GM23248 (cell line): ENCODE results near the gene NR3C2. TPM values are rescaled to one million over a fixed set of nuclear protein-coding genes. Genes with fewer than 3 reads are reported as not detected.

ENCODE experiments used
- DNase-seq: peaks from one replicate; pipeline ENCODE4 v3.0.0-alpha.2; 2015
- H2AFZ ChIP-seq: fragments of 200-600 bp; sonication (generic); 2 replicates; pipeline ENCODE4 v1.6.1; 2016; ENCODE audit warnings: antibody characterized with exemption
- H3F3A ChIP-seq: fragments of 200-600 bp; sonication (generic); 2 replicates; pipeline ENCODE4 v1.6.1; 2016; ENCODE audit warnings: mild to moderate bottlenecking, antibody characterized with exemption, mixed run types; ENCODE audit not compliant: insufficient read depth
- H3K27ac ChIP-seq: fragments of 200-600 bp; sonication (generic); 2 replicates; pipeline ENCODE4 v1.5.1; 2016; ENCODE audit warnings: mild to moderate bottlenecking
- H3K27me3 ChIP-seq: fragments of 200-600 bp; sonication (generic); replicated peaks from 2 replicates; pipeline ENCODE4 v1.6.1; 2016; ENCODE audit warnings: mild to moderate bottlenecking; ENCODE audit not compliant: insufficient read depth
- H3K36me3 ChIP-seq: fragments of 200-600 bp; sonication (generic); 2 replicates; pipeline ENCODE4 v1.6.1; 2016; ENCODE audit warnings: low read depth, mild to moderate bottlenecking
- H3K4me1 ChIP-seq: fragments of 200-600 bp; sonication (generic); 2 replicates; pipeline ENCODE4 v1.6.1; 2016; ENCODE audit warnings: mild to moderate bottlenecking; ENCODE audit not compliant: insufficient read depth
- H3K4me2 ChIP-seq: fragments of 200-600 bp; sonication (generic); one replicate; pipeline ENCODE4 v1.6.1; 2016; ENCODE audit warnings: mild to moderate bottlenecking; ENCODE audit not compliant: unreplicated experiment
- H3K4me3 ChIP-seq: fragments of 200-600 bp; sonication (generic); 2 replicates; pipeline ENCODE4 v1.5.1; 2016; ENCODE audit warnings: mild to moderate bottlenecking
- H3K79me2 ChIP-seq: fragments of 200-600 bp; sonication (generic); 2 replicates; pipeline ENCODE4 v1.6.1; 2016; ENCODE audit warnings: mild to moderate bottlenecking; ENCODE audit not compliant: insufficient read depth
- H3K9ac ChIP-seq: fragments of 200-600 bp; sonication (generic); 2 replicates; pipeline ENCODE4 v1.6.1; 2016; ENCODE audit warnings: mild to moderate bottlenecking
- H3K9me2 ChIP-seq: fragments of 200-600 bp; sonication (generic); 2 replicates; pipeline ENCODE4 v1.6.1; 2016; ENCODE audit warnings: mixed run types, mild to moderate bottlenecking, moderate library complexity; ENCODE audit not compliant: insufficient read depth
- H3K9me3 ChIP-seq: fragments of 200-600 bp; sonication (generic); one replicate; pipeline ENCODE4 v1.6.1; 2017; ENCODE audit warnings: low read depth
- H4K20me1 ChIP-seq: fragments of 200-600 bp; sonication (generic); 2 replicates; pipeline ENCODE4 v1.6.0; 2016; ENCODE audit not compliant: insufficient read depth
- EZH2 ChIP-seq: fragments of 200-600 bp; sonication (generic); IDR thresholded peaks from 2 replicates; pipeline ENCODE4 v1.6.1; 2018; ENCODE audit warnings: antibody characterized with exemption, mild to moderate bottlenecking; ENCODE audit not compliant: insufficient read depth, poor library complexity, severe bottlenecking
- EZH2phosphoT487 ChIP-seq: fragments of 200-600 bp; sonication (generic); IDR thresholded peaks from 2 replicates; pipeline ENCODE4 v1.6.1; 2018; ENCODE audit warnings: antibody characterized with exemption, moderate library complexity, mild to moderate bottlenecking, low read depth; ENCODE audit not compliant: insufficient read depth
- WGBS, 2 experiments: methylation state at CpG; one replicate each; pipeline ENCODE4 v1.1.6; 2015 to 2017; ENCODE audit warnings: low lambda C conversion rate in 2 of 2, low coverage in 1 of 2; ENCODE audit errors: missing lambda C conversion rate in 2 of 2; 5-methylcytosine and 5-hydroxymethylcytosine counted together
- in situ Hi-C: fragments of 300-500 bp; cut with MboI; formaldehyde crosslinking; loops from 2 replicates; pipeline ENCODE4 v1.15.0; 2020
- polyA plus RNA-seq: library from polyadenylated mRNA; unstranded; fragments of >200 nt; fragmentation: Nextera tagmentation; extraction: Ambion mirVana; gene quantifications from 2 replicates; pipeline ENCODE4 v1.2.1, GENCODE V29; 2016
- total RNA-seq: library from RNA; depleted of rRNA; stranded (reverse); fragments of >200 nt; shearing (Covaris generic); gene quantifications from 2 replicates; pipeline ENCODE4 v1.2.3, GENCODE V29; 2014

The NR3C2 gene
- total and polyA plus RNA-seq, 2 experiments from 2014 or later = 0.04 TPM; not detected in 1

- DNase-seq = no peak
- Histone ChIP-seq H3K9me2 (no peaks in the 10 kb centered on the region), H3K4me3 (no peak overlapping the region), H4K20me1 (no peaks in the 10 kb centered on the region), H3K27me3 (no peaks in the 10 kb centered on the region), H3K4me1 (no peaks in the 10 kb centered on the region), H3K36me3 (no peaks in the 10 kb centered on the region), H2AFZ (no peak overlapping the region), H3K4me2 (no peak overlapping the region), H3F3A (no peaks in the 10 kb centered on the region), H3K79me2 (no peaks in the 10 kb centered on the region), H3K9ac (no peak overlapping the region), H3K27ac (no peak overlapping the region), H3K9me3 (no peaks in the 10 kb centered on the region)
- in situ Hi-C loops = no loop called here
- no peak for TF ChIP-seq EZH2phosphoT487
- TF ChIP-seq EZH2 = no peak
- 91 to 93% methylated on average over 5 of the region's 5 CpGs for whole genome bisulfite sequencing, 2 experiments
Measured at GRCh38 chr4:148093065-148093464, 349.1 kb downstream of the NR3C2 start.

GRCh38 chr4:148092316-148093014 lies 349.7 kb downstream of the NR3C2 start:
- Histone ChIP-seq H3F3A (no peaks in the 10 kb centered on the region), H3K9ac (no peak overlapping the region)

GRCh38 chr4:148091896-148092295 lies 350.3 kb downstream of the NR3C2 start:
- in situ Hi-C loops = no loop called here
- DNase-seq = no peak
- Histone ChIP-seq H3K27me3 (no peaks in the 10 kb centered on the region), H3K9me3 (no peaks in the 10 kb centered on the region), H3K79me2 (no peaks in the 10 kb centered on the region), H3K36me3 (no peaks in the 10 kb centered on the region), H3K4me1 (no peaks in the 10 kb centered on the region), H3K4me2 (no peak overlapping the region), H4K20me1 (no peaks in the 10 kb centered on the region), H3K27ac (no peak overlapping the region), H3K9me2 (no peaks in the 10 kb centered on the region), H3F3A (no peaks in the 10 kb centered on the region), H3K4me3 (no peak overlapping the region), H3K9ac (no peak overlapping the region), H2AFZ (no peak overlapping the region)
- TF ChIP-seq EZH2 = no peak
- no peak for TF ChIP-seq EZH2phosphoT487
- WGBS, 2 experiments = 78 to 81% methylated on average over 4 of the region's 4 CpGs

More at GRCh38 chr4:148092316-148093014, 349.7 kb downstream of the NR3C2 start:
- no peak overlapping the region for H2AFZ ChIP-seq
- in situ Hi-C loops = no loop called here
- no peak for TF ChIP-seq EZH2phosphoT487
- TF ChIP-seq EZH2 = no peak
- no peak overlapping the region for H3K4me3 ChIP-seq
- WGBS, 2 experiments = 91 to 92% methylated on average over 11 of the region's 11 CpGs
- H4K20me1 ChIP-seq = no peaks in the 10 kb centered on the region
- no peaks in the 10 kb centered on the region for H3K4me1 ChIP-seq
- no peaks in the 10 kb centered on the region for H3K79me2 ChIP-seq
- H3K27ac ChIP-seq = no peak overlapping the region
- H3K9me3 ChIP-seq = no peaks in the 10 kb centered on the region
- no peaks in the 10 kb centered on the region for H3K27me3 ChIP-seq
- H3K36me3 ChIP-seq = no peaks in the 10 kb centered on the region
- H3K9me2 ChIP-seq = no peaks in the 10 kb centered on the region
- no peak overlapping the region for H3K4me2 ChIP-seq
- DNase-seq = no peak

- WGBS, 2 experiments = 86 to 92% methylated on average over 17 of the region's 17 CpGs
- H3K9me3 ChIP-seq = no peaks in the 10 kb centered on the region
- H3K4me3 ChIP-seq = no peak overlapping the region
- H3K36me3 ChIP-seq = no peaks in the 10 kb centered on the region
- H3K4me2 ChIP-seq = no peak overlapping the region
- H3K9ac ChIP-seq = no peak overlapping the region
- no peaks in the 10 kb centered on the region for H3K9me2 ChIP-seq
- TF ChIP-seq EZH2phosphoT487 = no peak
- no peak for TF ChIP-seq EZH2
- no peaks in the 10 kb centered on the region for H3K27me3 ChIP-seq
- no peaks in the 10 kb centered on the region for H4K20me1 ChIP-seq
- no peak overlapping the region for H2AFZ ChIP-seq
- H3F3A ChIP-seq = no peaks in the 10 kb centered on the region
- in situ Hi-C loops = no loop called here
- DNase-seq = no peak
- H3K4me1 ChIP-seq = no peaks in the 10 kb centered on the region
- H3K79me2 ChIP-seq = no peaks in the 10 kb centered on the region
- H3K27ac ChIP-seq = no peak overlapping the region
Measured at GRCh38 chr4:148090503-148091476, 351.4 kb downstream of the NR3C2 start.
